HEK293 (cell line): ENCODE measurements around the gene DISC1.

Experiments used
- CTCF ChIA-PET: fragments of 350-600 bp; formaldehyde crosslinking; extraction: SDS; loops from one replicate; lab custom pipeline; 2021; ENCODE audit warnings: antibody characterized with exemption; lab: Yijun Ruan, JAX
- POLR2A ChIA-PET: fragments of 300-600 bp; formaldehyde crosslinking; extraction: SDS; loops from one replicate; lab custom pipeline; 2020; ENCODE audit warnings: antibody characterized with exemption, inconsistent platforms; lab: Yijun Ruan, JAX
- H3K27ac ChIP-seq: fragments of 200-500 bp; sonication (Bioruptor generic); 2 replicates; pipeline ENCODE4 v1.5.1; 2014; ENCODE audit warnings: low read depth, low read length, control low read depth, inconsistent platforms; ENCODE audit errors: extremely low read depth
- H3K36me3 ChIP-seq, 2 experiments: fragments of 200-500 bp in 1 of 2; sonication (Bioruptor generic) in 1 of 2; 1 replicate in 1 of 2; 2 replicates in 1 of 2; pipeline ENCODE4 v1.5.1; 2014 to 2017; ENCODE audit warnings: inconsistent platforms in 2 of 2, low read length in 2 of 2; ENCODE audit not compliant: control insufficient read depth in 2 of 2, insufficient read depth in 1 of 2
- H3K4me1 ChIP-seq: fragments of 200-500 bp; sonication (Bioruptor generic); 2 replicates; pipeline ENCODE4 v1.5.1; 2014; ENCODE audit warnings: mild to moderate bottlenecking, low read length, inconsistent platforms; ENCODE audit not compliant: control insufficient read depth, insufficient read depth
- H3K4me3 ChIP-seq: 2 replicates; pipeline ENCODE4 v1.5.1; 2011; ENCODE audit warnings: low read depth, mild to moderate bottlenecking, control low read depth, low read length, moderate library complexity
- H3K9me3 ChIP-seq: fragments of 200-500 bp; sonication (Bioruptor generic); 2 replicates; pipeline ENCODE4 v1.5.1; 2014; ENCODE audit warnings: low read depth, low read length, inconsistent platforms; ENCODE audit not compliant: control insufficient read depth, insufficient read depth
- FEZF1 ChIP-seq: fragments of 450-650 bp; formaldehyde crosslinking; IDR thresholded peaks from 2 replicates; pipeline ENCODE4 v1.5.1; 2016; ENCODE audit warnings: missing biosample characterization, missing genetic modification characterization
- GFI1B ChIP-seq: fragments of 450-650 bp; formaldehyde crosslinking; IDR thresholded peaks from 2 replicates; pipeline ENCODE4 v1.5.1; 2016; ENCODE audit warnings: missing biosample characterization, missing genetic modification characterization
- GLI2 ChIP-seq: fragments of 450-650 bp; formaldehyde crosslinking; IDR thresholded peaks from 2 replicates; pipeline ENCODE4; 2017; ENCODE audit warnings: missing biosample characterization, missing genetic modification characterization, low read depth, borderline replicate concordance
- KLF1 ChIP-seq: fragments of 450-650 bp; formaldehyde crosslinking; IDR thresholded peaks from 2 replicates; pipeline ENCODE4 v1.5.1; 2016; ENCODE audit warnings: missing biosample characterization, missing genetic modification characterization
- OVOL3 ChIP-seq: fragments of 450-650 bp; formaldehyde crosslinking; IDR thresholded peaks from 2 replicates; pipeline ENCODE4 v1.5.1; 2016; ENCODE audit warnings: missing biosample characterization, missing genetic modification characterization
- REPIN1 ChIP-seq: fragments of 450-650 bp; formaldehyde crosslinking; IDR thresholded peaks from 2 replicates; pipeline ENCODE4 v1.5.1; 2017; ENCODE audit warnings: missing biosample characterization, missing genetic modification characterization, low read depth
- ZIC2 ChIP-seq: fragments of 450-650 bp; formaldehyde crosslinking; IDR thresholded peaks from 2 replicates; pipeline ENCODE4 v1.5.1; 2016; ENCODE audit warnings: missing biosample characterization, missing genetic modification characterization
- ZNF138 ChIP-seq: fragments of 450-650 bp; formaldehyde crosslinking; IDR thresholded peaks from 2 replicates; pipeline ENCODE4 v1.5.1; 2016; ENCODE audit warnings: missing biosample characterization, missing genetic modification characterization, borderline replicate concordance
- ZNF146 ChIP-seq: fragments of 450-650 bp; formaldehyde crosslinking; IDR thresholded peaks from 2 replicates; pipeline ENCODE4 v1.5.1; 2016; ENCODE audit warnings: missing biosample characterization, missing genetic modification characterization
- ZNF175 ChIP-seq: fragments of 450-650 bp; formaldehyde crosslinking; IDR thresholded peaks from 2 replicates; pipeline ENCODE4 v1.5.1; 2016; ENCODE audit warnings: missing biosample characterization, missing genetic modification characterization
- ZNF24 ChIP-seq: fragments of 450-650 bp; formaldehyde crosslinking; IDR thresholded peaks from 2 replicates; pipeline ENCODE4 v1.5.1; 2016; ENCODE audit warnings: missing biosample characterization, missing genetic modification characterization
- ZNF423 ChIP-seq: fragments of 450-650 bp; formaldehyde crosslinking; IDR thresholded peaks from 2 replicates; pipeline ENCODE4 v1.5.1; 2016; ENCODE audit warnings: missing biosample characterization, missing genetic modification characterization
- ZNF473 ChIP-seq: fragments of 450-650 bp; formaldehyde crosslinking; IDR thresholded peaks from 2 replicates; pipeline ENCODE4 v1.5.1; 2017; ENCODE audit warnings: missing biosample characterization, missing genetic modification characterization
- ZNF488 ChIP-seq: fragments of 450-650 bp; formaldehyde crosslinking; IDR thresholded peaks from 2 replicates; pipeline ENCODE4 v1.5.1; 2016; ENCODE audit warnings: missing biosample characterization, missing genetic modification characterization
- ZNF510 ChIP-seq: fragments of 450-650 bp; formaldehyde crosslinking; IDR thresholded peaks from 2 replicates; pipeline ENCODE4 v1.5.1; 2018; ENCODE audit warnings: mild to moderate bottlenecking, missing genetic modification characterization, missing biosample characterization; ENCODE audit not compliant: insufficient replicate concordance
- ZNF792 ChIP-seq: fragments of 450-650 bp; formaldehyde crosslinking; IDR thresholded peaks from 2 replicates; pipeline ENCODE4 v1.5.1; 2016; ENCODE audit warnings: missing biosample characterization, missing genetic modification characterization
- TF ChIP-seq, protein P1 (sequence below): fragments of 450-650 bp; formaldehyde crosslinking; IDR thresholded peaks from 2 replicates; pipeline ENCODE4 v1.5.1; 2016; ENCODE audit warnings: missing biosample characterization, missing genetic modification characterization
- TF ChIP-seq, protein P2 (sequence below): fragments of 450-650 bp; formaldehyde crosslinking; IDR thresholded peaks from 2 replicates; pipeline ENCODE4 v1.5.1; 2016; ENCODE audit warnings: missing biosample characterization, missing genetic modification characterization
- TF ChIP-seq, protein P3 (sequence below): fragments of 450-650 bp; formaldehyde crosslinking; IDR thresholded peaks from 2 replicates; pipeline ENCODE4 v1.5.1; 2016; ENCODE audit warnings: missing biosample characterization, missing genetic modification characterization
- TF ChIP-seq, protein P4 (sequence below): fragments of 450-650 bp; formaldehyde crosslinking; conservative IDR thresholded peaks from 2 replicates; pipeline ENCODE4 v1.5.1; 2016; ENCODE audit warnings: low read depth, missing biosample characterization, missing genetic modification characterization

Gene DISC1

DNA sequence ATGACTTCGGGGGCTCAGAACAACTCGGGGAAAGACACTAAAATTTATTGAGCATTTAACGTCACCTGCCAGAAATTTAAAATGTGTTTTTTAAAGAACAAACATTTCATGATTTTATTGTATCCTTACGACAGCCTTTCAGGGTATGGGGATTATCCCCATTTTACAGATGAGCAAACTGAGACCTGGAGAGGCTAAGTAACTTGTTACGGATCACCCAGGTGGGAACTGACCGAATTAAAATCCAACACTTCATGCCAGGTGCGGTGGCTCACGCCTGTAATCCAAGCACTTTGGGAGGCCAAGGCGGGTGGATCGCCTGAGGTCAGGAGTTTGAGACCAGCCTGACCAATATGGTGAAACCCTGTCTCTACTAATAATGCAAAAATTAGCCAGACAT is 50.9 kb downstream of the DISC1 start:
- no peaks in the 10 kb centered on the region for H3K9me3 ChIP-seq
- H3K27ac ChIP-seq, result no peak overlapping the region
- no peak overlapping the region for H3K4me3 ChIP-seq
- CTCF ChIA-PET, result interaction anchor here (1.1 kb wide), 1 partner anchor 13 kb away, joined by 3 read pairs; no protein-coding TSS in a partner anchor
- POLR2A ChIA-PET, result no interaction called here
- H3K36me3 ChIP-seq, result no peaks in the 10 kb centered on the region
- H3K4me1 ChIP-seq, result 0 out of 2 replicates have a peak, but pooled peaks cover 2% of the 10 kb centered on the region
- TF ChIP-seq FEZF1 (tag by site-specific recombination) (no peak), GLI2 (tag by site-specific recombination) (no peak), ZNF146 (tag by site-specific recombination) (no peak), ZNF488 (no peak), ZNF138 (tag by site-specific recombination) (no peak), ZNF24 (tag by site-specific recombination) (no peak), ZNF423 (tag by site-specific recombination) (no peak), ZNF175 (no peak), ZNF792 (tag by site-specific recombination) (no peak), ZNF510 (tag by site-specific recombination) (no peak)
- TF ChIP-seq, protein P1, sequence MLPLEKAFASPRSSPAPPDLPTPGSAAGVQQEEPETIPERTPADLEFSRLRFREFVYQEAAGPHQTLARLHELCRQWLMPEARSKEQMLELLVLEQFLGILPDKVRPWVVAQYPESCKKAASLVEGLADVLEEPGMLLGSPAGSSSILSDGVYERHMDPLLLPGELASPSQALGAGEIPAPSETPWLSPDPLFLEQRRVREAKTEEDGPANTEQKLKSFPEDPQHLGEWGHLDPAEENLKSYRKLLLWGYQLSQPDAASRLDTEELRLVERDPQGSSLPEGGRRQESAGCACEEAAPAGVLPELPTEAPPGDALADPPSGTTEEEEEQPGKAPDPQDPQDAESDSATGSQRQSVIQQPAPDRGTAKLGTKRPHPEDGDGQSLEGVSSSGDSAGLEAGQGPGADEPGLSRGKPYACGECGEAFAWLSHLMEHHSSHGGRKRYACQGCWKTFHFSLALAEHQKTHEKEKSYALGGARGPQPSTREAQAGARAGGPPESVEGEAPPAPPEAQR (tag by site-specific recombination), result no peak
- TF ChIP-seq, protein P2, sequence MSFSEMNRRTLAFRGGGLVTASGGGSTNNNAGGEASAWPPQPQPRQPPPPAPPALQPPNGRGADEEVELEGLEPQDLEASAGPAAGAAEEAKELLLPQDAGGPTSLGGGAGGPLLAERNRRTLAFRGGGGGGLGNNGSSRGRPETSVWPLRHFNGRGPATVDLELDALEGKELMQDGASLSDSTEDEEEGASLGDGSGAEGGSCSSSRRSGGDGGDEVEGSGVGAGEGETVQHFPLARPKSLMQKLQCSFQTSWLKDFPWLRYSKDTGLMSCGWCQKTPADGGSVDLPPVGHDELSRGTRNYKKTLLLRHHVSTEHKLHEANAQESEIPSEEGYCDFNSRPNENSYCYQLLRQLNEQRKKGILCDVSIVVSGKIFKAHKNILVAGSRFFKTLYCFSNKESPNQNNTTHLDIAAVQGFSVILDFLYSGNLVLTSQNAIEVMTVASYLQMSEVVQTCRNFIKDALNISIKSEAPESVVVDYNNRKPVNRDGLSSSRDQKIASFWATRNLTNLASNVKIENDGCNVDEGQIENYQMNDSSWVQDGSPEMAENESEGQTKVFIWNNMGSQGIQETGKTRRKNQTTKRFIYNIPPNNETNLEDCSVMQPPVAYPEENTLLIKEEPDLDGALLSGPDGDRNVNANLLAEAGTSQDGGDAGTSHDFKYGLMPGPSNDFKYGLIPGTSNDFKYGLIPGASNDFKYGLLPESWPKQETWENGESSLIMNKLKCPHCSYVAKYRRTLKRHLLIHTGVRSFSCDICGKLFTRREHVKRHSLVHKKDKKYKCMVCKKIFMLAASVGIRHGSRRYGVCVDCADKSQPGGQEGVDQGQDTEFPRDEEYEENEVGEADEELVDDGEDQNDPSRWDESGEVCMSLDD (tag by site-specific recombination), result no peak

GRCh38 chr1:231678011-231678432 is 51.4 kb downstream of the DISC1 start:
- no peak overlapping the region for H3K4me3 ChIP-seq
- no peaks in the 10 kb centered on the region for H3K4me1 ChIP-seq
- H3K9me3 ChIP-seq, result no peaks in the 10 kb centered on the region
- CTCF ChIA-PET, result no interaction called here
- POLR2A ChIA-PET, result no interaction called here
- H3K27ac ChIP-seq, result no peak overlapping the region
- TF ChIP-seq ZIC2 (tag by site-specific recombination) (peak; percentile 55; the same call in 1 of the 2 replicates), OVOL3 (tag by site-specific recombination) (no peak)
- H3K36me3 ChIP-seq, result no peaks in the 10 kb centered on the region

DNA sequence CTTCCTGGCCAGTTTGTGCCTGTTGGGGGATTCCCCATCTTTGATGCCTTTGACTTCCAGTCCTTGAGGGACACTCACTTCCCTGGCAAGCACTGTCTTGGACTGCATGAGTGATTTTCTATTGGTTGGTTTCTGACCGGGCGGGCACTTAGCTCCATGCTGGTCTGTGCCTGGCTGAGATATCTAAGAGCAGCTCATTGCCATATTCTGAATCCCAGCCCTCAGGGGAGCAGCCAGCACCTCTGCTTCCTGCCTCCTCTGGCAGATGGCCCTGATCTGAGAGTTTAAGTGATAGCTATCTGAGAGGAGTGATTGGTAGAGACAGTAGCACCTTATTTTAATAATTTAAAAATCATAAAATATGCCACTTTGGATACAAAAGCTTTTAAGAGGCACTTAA is 52.5 kb downstream of the DISC1 start:
- H3K9me3 ChIP-seq, result no peaks in the 10 kb centered on the region
- no peak overlapping the region for H3K4me3 ChIP-seq
- H3K4me1 ChIP-seq, result no peaks in the 10 kb centered on the region
- no peak overlapping the region for H3K27ac ChIP-seq
- ChIA-PET POLR2A (no interaction called here), CTCF (interaction anchor here (0.6 to 2.4 kb wide), 3 partner anchors 14 to 106 kb away, joined by 3 to 11 read pairs (median 5); no protein-coding TSS in a partner anchor)
- no peaks in the 10 kb centered on the region for H3K36me3 ChIP-seq
- TF ChIP-seq, protein P3, sequence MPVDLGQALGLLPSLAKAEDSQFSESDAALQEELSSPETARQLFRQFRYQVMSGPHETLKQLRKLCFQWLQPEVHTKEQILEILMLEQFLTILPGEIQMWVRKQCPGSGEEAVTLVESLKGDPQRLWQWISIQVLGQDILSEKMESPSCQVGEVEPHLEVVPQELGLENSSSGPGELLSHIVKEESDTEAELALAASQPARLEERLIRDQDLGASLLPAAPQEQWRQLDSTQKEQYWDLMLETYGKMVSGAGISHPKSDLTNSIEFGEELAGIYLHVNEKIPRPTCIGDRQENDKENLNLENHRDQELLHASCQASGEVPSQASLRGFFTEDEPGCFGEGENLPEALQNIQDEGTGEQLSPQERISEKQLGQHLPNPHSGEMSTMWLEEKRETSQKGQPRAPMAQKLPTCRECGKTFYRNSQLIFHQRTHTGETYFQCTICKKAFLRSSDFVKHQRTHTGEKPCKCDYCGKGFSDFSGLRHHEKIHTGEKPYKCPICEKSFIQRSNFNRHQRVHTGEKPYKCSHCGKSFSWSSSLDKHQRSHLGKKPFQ (tag by site-specific recombination), result no peak
- TF ChIP-seq GFI1B (tag by site-specific recombination) (no peak), KLF1 (tag by site-specific recombination) (no peak), REPIN1 (no peak), ZNF473 (no peak)
- TF ChIP-seq, protein P4, sequence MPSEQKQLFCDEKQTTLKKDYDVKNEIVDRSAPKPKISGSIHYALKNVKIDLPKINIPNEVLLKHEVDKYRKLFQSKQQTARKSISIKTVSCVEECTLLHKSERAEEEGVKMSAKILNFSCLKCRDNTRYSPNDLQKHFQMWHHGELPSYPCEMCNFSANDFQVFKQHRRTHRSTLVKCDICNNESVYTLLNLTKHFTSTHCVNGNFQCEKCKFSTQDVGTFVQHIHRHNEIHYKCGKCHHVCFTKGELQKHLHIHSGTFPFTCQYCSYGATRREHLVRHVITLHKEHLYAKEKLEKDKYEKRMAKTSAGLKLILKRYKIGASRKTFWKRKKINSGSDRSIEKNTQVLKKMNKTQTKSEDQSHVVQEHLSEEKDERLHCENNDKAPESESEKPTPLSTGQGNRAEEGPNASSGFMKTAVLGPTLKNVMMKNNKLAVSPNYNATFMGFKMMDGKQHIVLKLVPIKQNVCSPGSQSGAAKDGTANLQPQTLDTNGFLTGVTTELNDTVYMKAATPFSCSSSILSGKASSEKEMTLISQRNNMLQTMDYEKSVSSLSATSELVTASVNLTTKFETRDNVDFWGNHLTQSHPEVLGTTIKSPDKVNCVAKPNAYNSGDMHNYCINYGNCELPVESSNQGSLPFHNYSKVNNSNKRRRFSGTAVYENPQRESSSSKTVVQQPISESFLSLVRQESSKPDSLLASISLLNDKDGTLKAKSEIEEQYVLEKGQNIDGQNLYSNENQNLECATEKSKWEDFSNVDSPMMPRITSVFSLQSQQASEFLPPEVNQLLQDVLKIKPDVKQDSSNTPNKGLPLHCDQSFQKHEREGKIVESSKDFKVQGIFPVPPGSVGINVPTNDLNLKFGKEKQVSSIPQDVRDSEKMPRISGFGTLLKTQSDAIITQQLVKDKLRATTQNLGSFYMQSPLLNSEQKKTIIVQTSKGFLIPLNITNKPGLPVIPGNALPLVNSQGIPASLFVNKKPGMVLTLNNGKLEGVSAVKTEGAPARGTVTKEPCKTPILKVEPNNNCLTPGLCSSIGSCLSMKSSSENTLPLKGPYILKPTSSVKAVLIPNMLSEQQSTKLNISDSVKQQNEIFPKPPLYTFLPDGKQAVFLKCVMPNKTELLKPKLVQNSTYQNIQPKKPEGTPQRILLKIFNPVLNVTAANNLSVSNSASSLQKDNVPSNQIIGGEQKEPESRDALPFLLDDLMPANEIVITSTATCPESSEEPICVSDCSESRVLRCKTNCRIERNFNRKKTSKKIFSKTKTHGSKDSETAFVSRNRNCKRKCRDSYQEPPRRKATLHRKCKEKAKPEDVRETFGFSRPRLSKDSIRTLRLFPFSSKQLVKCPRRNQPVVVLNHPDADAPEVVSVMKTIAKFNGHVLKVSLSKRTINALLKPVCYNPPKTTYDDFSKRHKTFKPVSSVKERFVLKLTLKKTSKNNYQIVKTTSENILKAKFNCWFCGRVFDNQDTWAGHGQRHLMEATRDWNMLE (tag by site-specific recombination), result no peak
